ENCODE results near the gene HOXB9.

HOXB9 gene

DNA sequence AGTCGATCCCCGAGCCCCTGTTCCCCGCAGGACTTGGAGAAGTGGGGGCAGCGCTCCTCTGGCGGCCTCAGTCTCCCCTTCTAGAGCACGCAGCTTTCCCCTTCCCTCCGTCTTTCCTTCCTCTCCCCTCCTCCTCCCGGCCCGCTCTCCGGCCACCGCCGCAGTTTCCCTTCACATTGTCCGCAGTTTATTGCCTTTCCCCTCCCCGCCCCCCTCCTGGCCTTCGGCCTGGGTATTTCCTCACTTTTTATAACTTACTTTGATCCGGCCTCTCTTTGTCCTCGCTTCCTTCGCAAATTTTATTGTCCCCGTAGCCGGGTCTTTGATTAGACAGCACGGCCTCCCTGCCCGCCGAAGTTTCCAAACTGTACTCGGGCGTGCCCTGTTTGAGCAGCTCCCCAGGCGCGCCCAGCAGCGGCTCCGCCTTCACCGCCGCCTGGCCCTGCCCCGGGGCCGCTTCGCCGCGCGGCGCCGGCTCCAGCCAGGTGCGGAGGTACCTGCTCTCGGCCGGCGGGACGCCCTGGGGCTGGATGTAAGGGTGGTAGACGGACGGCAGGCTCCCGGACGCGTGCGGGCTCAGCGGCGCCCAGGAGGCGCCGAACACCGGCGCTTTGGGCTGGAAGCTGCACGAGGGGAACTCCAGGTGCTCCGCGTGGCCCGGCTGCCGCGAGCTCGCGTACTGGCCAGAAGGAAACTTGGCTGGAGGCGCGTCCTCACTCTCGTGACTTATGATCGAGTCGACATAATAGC is 488 bp downstream of the HOXB9 start:
- H3K4me3 ChIP-seq = peak overlapping the region; percentile 5 to 25 (median 16)

DNA sequence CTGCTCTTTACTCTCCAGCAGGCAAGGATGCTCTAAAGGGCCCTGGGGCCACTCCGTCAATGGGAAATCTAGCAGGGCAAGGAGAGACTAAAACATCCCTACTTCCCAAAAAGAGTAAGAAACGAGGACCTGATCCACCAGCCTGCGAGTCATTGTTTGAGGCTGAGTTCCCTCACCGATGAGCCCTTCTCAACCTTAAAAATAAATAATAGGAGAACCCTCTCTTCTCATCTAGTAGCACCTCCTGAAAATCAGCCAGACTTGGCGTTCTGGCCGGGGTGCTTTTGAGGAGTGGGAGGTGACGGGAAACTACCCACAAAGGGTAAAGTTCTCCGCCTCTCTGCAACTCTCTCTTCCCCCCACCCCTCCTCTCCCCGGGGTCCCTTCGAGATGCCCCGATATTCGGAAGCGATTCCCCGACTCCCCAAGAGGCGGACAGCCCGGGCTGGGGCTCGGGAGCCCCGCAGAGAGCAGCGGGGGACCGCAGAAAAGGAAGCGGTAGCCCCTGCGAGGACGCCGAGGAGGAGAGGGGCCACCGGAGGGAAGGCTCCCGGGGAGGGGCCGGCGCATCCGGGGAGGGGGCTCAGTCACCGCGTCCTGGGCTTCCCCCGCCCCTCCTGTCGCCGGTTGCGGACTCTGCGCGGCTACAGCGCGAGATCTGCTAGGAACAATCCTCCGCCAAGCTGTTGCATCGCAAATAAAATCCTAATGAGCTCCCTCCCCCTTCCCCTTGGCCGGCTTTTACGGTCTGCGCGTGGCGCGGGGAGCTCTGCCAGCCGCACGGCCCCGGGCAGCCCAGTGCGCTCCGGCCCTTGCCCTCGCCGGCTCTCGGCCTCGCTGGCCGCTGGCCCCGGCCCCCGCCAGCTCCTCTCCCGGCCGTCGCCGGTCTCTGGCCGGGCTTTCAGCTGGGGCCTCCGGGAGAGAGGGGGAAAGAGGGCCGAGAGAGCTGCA is 1.3 kb downstream of the HOXB9 start:
- Histone ChIP-seq H3K27ac (peak overlapping the region in 3 of 21 experiments; percentile 7 to 79 (median 13)), H3K4me3 (peak overlapping the region; percentile 5 to 25 (median 16))

More for the DNA sequence above, 488 bp downstream of the HOXB9 start:
- peak overlapping the region in 3 of 21 experiments; percentile 7 to 79 (median 13) for H3K27ac ChIP-seq

DNA sequence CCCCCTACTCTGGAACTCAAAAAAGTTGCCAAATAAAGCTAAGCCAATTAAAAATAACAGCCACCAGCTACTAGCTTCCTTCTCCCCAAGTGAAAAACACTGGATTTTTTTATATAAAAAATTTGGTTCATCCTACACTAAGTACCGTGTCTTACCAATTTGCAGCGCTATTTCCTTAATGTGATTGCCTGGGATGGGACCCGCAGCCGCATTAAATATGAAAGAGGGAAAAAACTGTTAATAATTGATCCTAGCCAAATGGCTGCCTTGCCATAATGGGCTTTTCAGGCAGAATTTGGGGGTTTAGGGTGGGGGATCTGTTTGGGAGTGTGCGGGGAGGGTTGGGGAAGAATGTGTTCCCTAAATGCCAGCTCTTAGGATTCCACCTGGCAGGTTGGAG is 2.0 kb downstream of the HOXB9 start:
- H3K27ac ChIP-seq = no peak overlapping the region
- H3K4me3 ChIP-seq = no peak overlapping the region

DNA sequence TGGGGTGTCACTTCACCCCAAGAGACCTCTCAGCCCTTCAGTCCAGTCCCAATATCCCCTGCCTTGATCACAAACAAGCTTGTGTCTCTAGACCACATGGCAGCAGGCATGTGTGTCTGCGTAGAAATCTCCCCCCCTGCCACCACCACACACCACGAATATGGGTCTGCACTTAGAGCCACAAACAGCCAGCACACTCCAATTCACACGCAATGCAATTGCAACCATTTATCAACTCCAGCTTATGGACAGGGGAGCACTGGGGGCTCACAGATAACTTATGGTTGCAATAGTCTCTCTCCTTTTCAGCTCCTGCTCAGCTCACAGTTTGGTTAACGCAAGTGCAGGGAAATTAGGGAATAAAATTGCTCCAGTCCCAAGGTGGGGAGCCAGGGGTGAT is 2.6 kb downstream of the HOXB9 start:
- no peak overlapping the region for H3K27ac ChIP-seq

DNA sequence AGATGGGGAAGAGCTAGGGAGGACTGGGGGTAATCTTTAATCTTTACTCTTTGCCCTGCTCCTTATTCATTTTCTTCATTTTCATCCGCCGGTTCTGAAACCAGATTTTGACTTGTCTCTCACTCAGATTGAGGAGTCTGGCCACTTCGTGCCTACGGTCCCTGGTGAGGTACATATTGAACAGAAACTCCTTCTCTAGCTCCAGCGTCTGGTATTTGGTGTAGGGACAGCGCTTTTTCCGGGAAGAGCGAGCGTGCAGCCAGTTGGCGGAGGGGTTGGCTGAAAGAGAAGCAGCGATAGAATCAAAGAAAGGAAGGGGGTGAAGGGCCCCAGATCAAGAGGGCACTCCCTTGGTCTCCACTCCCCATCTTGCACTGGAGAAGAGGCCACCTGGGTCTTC is 3.3 kb downstream of the HOXB9 start:
- Histone ChIP-seq H3K27ac (no peak overlapping the region), H3K4me3 (no peak overlapping the region)

More for the DNA sequence above, 2.6 kb downstream of the HOXB9 start:
- no peak overlapping the region for H3K4me3 ChIP-seq

DNA sequence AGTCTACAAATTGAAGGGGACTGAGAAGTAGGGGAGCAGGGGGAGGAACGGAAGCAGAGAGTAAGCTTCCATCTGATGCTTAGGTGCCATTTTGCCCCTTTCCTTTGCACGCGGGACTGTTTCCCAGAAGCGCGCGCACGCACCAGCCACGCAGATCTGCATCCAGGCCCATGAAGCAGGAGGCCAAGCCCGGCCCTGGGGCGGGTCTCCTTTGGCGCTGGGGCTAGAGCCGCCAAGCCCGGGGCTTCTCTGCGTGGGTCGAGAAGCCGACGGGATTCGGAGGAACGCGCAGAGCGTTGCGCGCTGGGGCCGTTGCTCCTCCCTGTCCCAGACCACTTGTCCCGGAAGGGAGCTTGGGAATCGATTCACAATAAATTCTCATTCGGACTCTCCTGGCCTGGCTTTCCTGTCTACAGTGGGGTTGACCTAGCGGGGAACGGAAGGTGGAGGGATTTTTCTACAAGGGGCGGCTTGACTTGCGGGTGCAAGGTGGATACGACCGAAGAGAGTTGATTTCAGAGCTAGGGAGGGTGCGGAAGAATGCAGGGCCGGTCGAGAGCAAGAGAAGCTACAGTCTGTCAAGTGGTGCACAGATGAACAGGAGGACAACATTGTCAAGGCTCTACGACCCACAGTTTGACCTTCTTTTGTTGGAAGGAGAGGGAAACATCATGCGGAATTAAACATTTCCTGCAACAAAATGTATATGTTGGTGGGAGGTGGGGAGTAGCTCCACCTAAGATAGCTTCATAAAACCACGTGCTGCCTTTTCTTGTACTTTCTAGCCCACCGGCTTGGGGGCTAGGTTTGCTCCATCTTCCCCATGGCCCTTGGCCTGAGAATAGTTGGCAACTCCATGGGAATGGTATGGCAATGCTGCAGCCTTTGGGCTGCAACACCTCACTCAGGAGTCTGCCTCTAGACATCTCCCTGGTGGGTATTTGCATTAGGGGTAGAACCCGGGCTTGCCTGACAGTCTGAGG is 4.5 kb downstream of the HOXB9 start:
- H3K27ac ChIP-seq = no peak overlapping the region
- H3K4me3 ChIP-seq = no peak overlapping the region

DNA sequence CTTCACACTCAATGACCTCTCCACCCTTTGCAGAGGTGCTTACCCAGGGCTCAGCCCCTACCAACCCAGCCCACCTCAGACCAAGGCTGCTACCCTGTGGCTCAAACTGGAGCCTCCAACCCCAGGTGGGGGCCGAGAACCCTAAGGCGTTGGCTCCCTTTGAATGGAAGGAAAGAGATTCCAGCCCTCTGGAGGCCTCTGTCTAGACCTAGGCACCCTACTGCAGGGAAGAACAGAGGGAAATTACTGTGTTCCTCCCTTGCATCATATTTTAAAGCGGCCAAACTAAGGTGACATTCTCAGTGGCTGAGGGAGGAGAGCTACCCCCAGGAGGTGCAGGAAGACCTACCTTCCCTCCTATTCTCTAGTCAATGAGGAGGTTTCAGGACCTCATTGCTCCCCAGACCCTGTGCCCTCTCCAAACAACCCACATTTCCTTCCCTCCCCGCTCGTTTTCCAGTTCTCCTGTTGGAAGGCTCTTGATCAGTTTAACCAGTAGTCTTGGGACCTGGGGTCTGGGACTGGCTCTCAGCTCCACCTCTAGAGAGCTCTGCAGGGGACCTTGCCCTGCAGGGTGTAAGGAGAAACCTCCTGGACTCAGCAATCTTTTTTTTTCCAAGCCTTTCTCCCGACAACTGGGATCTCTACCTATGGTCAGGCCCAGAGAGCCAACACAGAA is 5.6 kb downstream of the HOXB9 start:
- no peak overlapping the region for H3K4me3 ChIP-seq
- no peak overlapping the region for H3K27ac ChIP-seq

GRCh38 chr17:48619826-48620449 is 6.2 kb downstream of the HOXB9 start:
- Histone ChIP-seq H3K27ac (no peak overlapping the region), H3K4me3 (no peak overlapping the region)

DNA sequence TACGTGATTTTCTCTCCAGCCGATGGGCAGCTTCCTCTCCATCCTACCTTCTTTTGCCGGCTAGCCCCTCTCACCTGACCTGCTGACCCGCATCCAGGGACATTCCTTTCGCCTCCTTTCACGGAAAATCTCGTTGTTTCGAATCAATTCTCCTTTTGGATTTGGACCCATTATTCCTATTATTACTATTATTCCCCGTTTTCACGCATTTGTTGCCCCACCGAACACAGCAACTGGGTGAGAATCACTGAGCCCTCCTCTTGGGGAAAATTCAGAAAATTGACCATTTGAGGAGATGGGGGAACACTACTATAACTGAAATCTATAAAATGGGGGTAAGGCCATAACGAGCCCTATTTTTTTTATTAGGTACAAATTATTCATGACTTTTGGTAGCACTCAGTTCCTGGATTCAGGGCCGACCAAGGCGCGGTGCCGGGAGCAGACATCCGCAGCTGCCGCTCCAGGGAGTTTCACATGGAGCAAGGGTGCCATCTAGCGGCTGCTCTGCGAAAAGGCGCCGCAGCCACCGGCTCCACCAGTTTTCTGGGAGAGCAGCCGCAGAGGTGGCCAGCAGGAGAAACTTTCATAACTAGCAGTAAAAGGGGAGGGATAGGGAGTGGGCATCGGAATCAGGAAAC is 7.8 kb downstream of the HOXB9 start:
- Histone ChIP-seq H3K4me3 (no peak overlapping the region), H3K27ac (no peak overlapping the region)

DNA sequence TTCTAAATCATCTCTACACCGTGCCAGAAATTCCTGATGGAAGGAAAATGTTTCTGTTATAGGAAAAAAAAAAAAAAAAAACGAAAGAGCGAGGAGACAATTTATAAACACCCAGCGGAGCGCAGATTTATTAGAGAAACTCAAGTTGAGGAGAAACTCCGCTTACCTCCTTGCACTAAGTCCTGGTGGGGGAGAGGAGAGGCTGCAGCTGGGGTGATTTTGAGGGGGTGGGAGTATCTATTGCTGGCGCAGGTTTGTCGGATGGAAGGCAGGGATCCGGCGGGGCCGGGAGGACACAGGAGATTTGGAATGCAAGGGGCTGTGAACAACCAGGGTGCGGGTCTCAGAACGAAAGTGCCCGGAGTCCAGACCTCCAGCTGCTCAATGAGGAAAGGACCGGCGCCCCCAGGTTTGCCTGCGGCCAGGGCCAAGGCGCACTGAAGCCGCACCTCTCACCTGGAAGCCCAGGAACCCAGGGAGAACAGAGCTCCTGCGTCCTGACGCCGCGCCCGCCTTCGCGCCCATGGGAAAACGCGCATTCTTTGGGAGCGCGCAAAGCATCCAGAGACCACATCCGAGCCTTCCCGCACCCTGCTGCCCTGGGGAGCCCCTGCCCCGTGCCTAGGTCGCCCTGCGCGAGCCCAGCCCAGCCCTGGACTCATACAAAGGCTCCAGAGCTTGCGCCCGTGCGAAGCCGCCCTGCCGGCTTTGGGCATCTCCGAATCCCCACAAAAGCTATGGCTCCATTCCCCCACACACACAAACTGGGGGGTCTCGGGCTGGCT is 8.5 kb downstream of the HOXB9 start:
- H3K4me3 ChIP-seq = no peak overlapping the region
- H3K27ac ChIP-seq = no peak overlapping the region

DNA sequence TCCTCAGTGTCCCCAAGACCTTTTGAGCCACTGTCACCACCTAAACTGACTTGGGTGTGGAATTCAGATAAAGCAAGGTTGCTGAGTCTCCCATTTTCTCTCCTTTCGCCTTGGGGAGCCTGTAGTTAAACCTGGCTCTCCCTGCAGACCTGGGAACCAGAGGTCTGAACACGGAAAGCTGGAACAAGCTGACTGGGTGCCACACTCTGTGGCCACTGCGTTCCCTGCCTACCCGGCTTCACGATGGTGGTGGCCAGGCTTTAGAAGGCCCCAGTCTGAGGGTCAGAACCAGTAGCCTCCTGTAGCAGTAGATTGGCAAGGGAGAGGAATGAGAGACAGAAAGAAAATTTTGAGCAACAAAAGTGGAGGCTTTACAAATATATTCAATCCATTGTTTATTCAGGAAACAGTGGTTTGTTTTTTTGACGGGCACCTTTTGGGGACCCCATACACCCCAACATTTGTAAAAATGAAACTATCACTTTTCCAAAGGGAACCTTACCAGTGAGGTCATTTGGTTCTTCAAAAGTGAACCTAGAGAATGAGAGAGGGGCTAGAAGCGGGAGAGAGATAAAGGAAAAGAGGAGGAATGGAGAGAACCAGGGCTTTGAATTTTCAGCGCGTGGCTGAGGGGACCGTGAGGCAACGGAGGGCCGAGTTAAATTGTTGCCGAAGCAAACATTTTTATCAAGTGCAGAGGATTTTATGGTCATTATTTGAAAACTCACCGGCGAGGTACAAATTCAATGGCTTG is 9.3 kb downstream of the HOXB9 start:
- Histone ChIP-seq H3K27ac (no peak overlapping the region), H3K4me3 (no peak overlapping the region)

DNA sequence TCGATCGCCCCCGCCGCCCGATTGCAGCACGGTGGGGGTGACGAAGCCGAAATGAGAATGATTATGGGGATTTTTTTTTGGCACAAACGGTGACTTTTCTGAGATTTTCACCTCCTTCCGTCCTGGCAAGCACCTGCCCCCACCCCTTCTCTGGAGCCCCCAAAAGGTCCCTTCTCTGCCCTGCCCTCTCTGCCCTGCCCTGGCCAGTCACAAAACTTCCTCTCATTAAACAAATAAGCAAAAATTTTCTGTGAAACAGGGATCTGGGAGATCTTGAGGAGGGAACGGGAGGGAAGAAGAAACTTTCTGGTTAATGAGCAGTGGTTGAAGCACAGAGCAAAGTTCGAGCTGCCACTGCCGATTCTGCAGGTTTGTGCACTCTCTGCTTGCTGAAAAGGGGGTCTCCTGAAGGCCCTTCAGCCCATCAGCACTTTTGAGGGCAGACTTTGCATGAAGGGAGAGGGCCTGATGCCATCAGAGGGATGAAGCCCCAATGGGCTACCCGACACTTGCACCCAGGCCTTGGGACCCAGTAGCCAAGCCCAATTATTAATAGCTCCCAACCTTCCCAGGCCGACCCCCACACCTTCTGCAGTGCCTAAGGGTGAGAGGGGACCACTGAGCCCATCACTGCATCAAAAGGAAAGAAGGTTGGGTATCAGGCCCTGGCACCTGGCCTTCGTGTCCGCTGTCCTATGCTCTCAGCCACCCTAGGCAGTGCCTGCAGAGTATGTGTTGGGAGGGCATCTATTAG is 10.0 kb downstream of the HOXB9 start:
- H3K27ac ChIP-seq = no peak overlapping the region
- H3K4me3 ChIP-seq = no peak overlapping the region

GRCh38 chr17:48615047-48615962 is 10.9 kb downstream of the HOXB9 start, which contains the start of gene HOXB8:
TSS of gene HOXB8 (minus strand) at chr17:48615292. CDS start at chr17:48614704, 588 bp downstream.
- H3K27ac ChIP-seq = peak within 1 kb of the TSS in 3 of 21 experiments; percentile 43 to 94 (median 56)
- H3K4me3 ChIP-seq = peak within 1 kb of the TSS in 4 of 7 experiments; percentile 6 to 47 (median 13)

GRCh38 chr17:48613862-48614694 is 12.1 kb downstream of the HOXB9 start:
- peak overlapping the region in 4 of 7 experiments; percentile 6 to 47 (median 13) for H3K4me3 ChIP-seq
- peak overlapping the region in 4 of 21 experiments; percentile 43 to 94 (median 69) for H3K27ac ChIP-seq
